ENCODE data around the gene TM7SF2. TPM values are rescaled to one million over a fixed set of nuclear protein-coding genes. Genes with fewer than 3 reads are reported as not detected.

TM7SF2 gene
- total and polyA plus RNA-seq, 3 donors from 2014 or later: 36.4 to 49.6 (median 42.0) TPM

- intact Hi-C loops (cut with DNase I; ENCODE audit: low total_unique reads): no loop called here
- no peak for DNase-seq
- H3K36me3 ChIP-seq (ENCODE audit: low read depth, missing control alignments): no peaks in the 10 kb centered on the region
- no peaks in the 10 kb centered on the region for H3K27me3 ChIP-seq
- TF ChIP-seq, protein P1, sequence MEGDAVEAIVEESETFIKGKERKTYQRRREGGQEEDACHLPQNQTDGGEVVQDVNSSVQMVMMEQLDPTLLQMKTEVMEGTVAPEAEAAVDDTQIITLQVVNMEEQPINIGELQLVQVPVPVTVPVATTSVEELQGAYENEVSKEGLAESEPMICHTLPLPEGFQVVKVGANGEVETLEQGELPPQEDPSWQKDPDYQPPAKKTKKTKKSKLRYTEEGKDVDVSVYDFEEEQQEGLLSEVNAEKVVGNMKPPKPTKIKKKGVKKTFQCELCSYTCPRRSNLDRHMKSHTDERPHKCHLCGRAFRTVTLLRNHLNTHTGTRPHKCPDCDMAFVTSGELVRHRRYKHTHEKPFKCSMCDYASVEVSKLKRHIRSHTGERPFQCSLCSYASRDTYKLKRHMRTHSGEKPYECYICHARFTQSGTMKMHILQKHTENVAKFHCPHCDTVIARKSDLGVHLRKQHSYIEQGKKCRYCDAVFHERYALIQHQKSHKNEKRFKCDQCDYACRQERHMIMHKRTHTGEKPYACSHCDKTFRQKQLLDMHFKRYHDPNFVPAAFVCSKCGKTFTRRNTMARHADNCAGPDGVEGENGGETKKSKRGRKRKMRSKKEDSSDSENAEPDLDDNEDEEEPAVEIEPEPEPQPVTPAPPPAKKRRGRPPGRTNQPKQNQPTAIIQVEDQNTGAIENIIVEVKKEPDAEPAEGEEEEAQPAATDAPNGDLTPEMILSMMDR (IDR thresholded peaks at IDR 0.05): no peak
- no peak for TF ChIP-seq POLR2A (IDR thresholded peaks at IDR 0.05)
- peak overlapping the region; percentile 26 to 68 for H3K27ac ChIP-seq
- no peak overlapping the region for H3K4me3 ChIP-seq
- H3K9me3 ChIP-seq: no peaks in the 10 kb centered on the region
- H3K4me1 ChIP-seq: peaks cover 7% of the 10 kb centered on the region
Measured at GRCh38 chr11:65103476-65103875, 8.2 kb upstream of the TM7SF2 start.

GRCh38 chr11:65104628-65105027, 7.0 kb upstream of the TM7SF2 start:
- TF ChIP-seq, protein P1 (IDR thresholded peaks at IDR 0.05): no peak
- TF ChIP-seq POLR2A (IDR thresholded peaks at IDR 0.05): no peak
- Histone ChIP-seq H3K27ac (peak overlapping the region; percentile 15 to 26), H3K9me3 (no peaks in the 10 kb centered on the region), H3K4me3 (no peak overlapping the region), H3K4me1 (peaks cover 7% of the 10 kb centered on the region), H3K36me3 (ENCODE audit: low read depth, missing control alignments) (no peaks in the 10 kb centered on the region), H3K27me3 (no peaks in the 10 kb centered on the region)
- intact Hi-C loops (cut with DNase I; ENCODE audit: low total_unique reads): no loop called here
- no peak for DNase-seq
- 65 to 69% methylated on average over 4 of the region's 4 CpGs for WGBS, 2 donors

- peaks cover 10% of the 10 kb centered on the region for H3K4me1 ChIP-seq
- no peaks in the 10 kb centered on the region for H3K36me3 ChIP-seq (ENCODE audit: low read depth, missing control alignments)
- no peaks in the 10 kb centered on the region for H3K9me3 ChIP-seq
- no peak overlapping the region for H3K27ac ChIP-seq
- DNase-seq: no peak
- 58 to 85% methylated on average over 14 to 15 of the region's 15 CpGs for WGBS, 2 donors
- H3K27me3 ChIP-seq: no peaks in the 10 kb centered on the region
- TF ChIP-seq, protein P1 (IDR thresholded peaks at IDR 0.05): no peak
- no peak for TF ChIP-seq POLR2A (IDR thresholded peaks at IDR 0.05)
- no peak overlapping the region for H3K4me3 ChIP-seq
- intact Hi-C loops (cut with DNase I; ENCODE audit: low total_unique reads): no loop called here
Measured at GRCh38 chr11:65107078-65107477, 4.6 kb upstream of the TM7SF2 start.

- Histone ChIP-seq H3K9me3 (no peaks in the 10 kb centered on the region), H3K4me3 (no peak overlapping the region), H3K27me3 (no peaks in the 10 kb centered on the region), H3K4me1 (peaks cover 18% of the 10 kb centered on the region), H3K36me3 (ENCODE audit: low read depth, missing control alignments) (no peaks in the 10 kb centered on the region), H3K27ac (no peak overlapping the region)
- WGBS, 2 donors: 48 to 89% methylated on average over 39 to 40 of the region's 52 CpGs
- intact Hi-C loops (cut with DNase I; ENCODE audit: low total_unique reads): no loop called here
- TF ChIP-seq POLR2A (IDR thresholded peaks at IDR 0.05): no peak
- TF ChIP-seq, protein P1 (IDR thresholded peaks at IDR 0.05): no peak
- DNase-seq: no peak
Measured at GRCh38 chr11:65107751-65108468, 3.8 kb upstream of the TM7SF2 start.
